GM23338 (cell line): ENCODE measurements around the gene KLHL5. TPM values are rescaled to one million over a fixed set of nuclear protein-coding genes. Genes with fewer than 3 reads are reported as not detected.

ENCODE experiments used
- ATAC-seq: fragments of 200-7000 bp; cut with Tn5 transposase; 3 replicates; pipeline ENCODE4 v1.9.1; 2020
- DNase-seq: peaks from one replicate; pipeline ENCODE4 v3.0.0-alpha.2; 2015; ENCODE audit warnings: low spot score
- H2AFZ ChIP-seq: fragments of 200-600 bp; sonication (generic); 2 replicates; pipeline ENCODE4 v1.8.0; 2016; ENCODE audit warnings: antibody characterized with exemption, mild to moderate bottlenecking, moderate library complexity
- H3F3A ChIP-seq: fragments of 200-600 bp; sonication (generic); replicated peaks from 2 replicates; pipeline ENCODE4 v1.8.0; 2017; ENCODE audit warnings: antibody characterized with exemption, mixed run types, low read depth
- H3K27ac ChIP-seq: fragments of 200-600 bp; sonication (generic); 2 replicates; pipeline ENCODE4 v1.6.1; 2016; ENCODE audit warnings: low read depth
- H3K27me3 ChIP-seq: fragments of 200-600 bp; sonication (generic); 2 replicates; pipeline ENCODE4 v1.8.0; 2016; ENCODE audit warnings: mild to moderate bottlenecking, mixed run types, moderate library complexity; ENCODE audit not compliant: insufficient read depth
- H3K36me3 ChIP-seq: fragments of 200-600 bp; sonication (generic); 2 replicates; pipeline ENCODE4 v1.8.0; 2016; ENCODE audit warnings: mild to moderate bottlenecking; ENCODE audit not compliant: insufficient read depth
- H3K4me1 ChIP-seq: fragments of 200-600 bp; sonication (generic); 2 replicates; pipeline ENCODE4 v1.8.0; 2016; ENCODE audit warnings: mild to moderate bottlenecking, moderate library complexity; ENCODE audit not compliant: insufficient read depth
- H3K4me2 ChIP-seq: fragments of 200-600 bp; sonication (generic); 2 replicates; pipeline ENCODE4 v1.7.1; 2017; ENCODE audit warnings: mixed run types
- H3K4me3 ChIP-seq: fragments of 200-600 bp; sonication (generic); 2 replicates; pipeline ENCODE4 v1.6.1; 2016; ENCODE audit warnings: mixed run types
- H3K79me2 ChIP-seq: fragments of 200-600 bp; sonication (generic); replicated peaks from 2 replicates; pipeline ENCODE4 v1.8.0; 2017; ENCODE audit warnings: mild to moderate bottlenecking; ENCODE audit not compliant: insufficient read depth
- H3K9me2 ChIP-seq: fragments of 200-600 bp; sonication (generic); 2 replicates; pipeline ENCODE4 v1.8.0; 2017; ENCODE audit not compliant: insufficient read depth
- H4K20me1 ChIP-seq: fragments of 200-600 bp; sonication (generic); replicated peaks from 2 replicates; pipeline ENCODE4 v1.8.0; 2017; ENCODE audit warnings: mild to moderate bottlenecking; ENCODE audit not compliant: insufficient read depth
- H3K27ac Mint-ChIP-seq: 2 replicates; pipeline ENCODE4 v1.8.0; 2020; ENCODE audit warnings: inconsistent platforms, mild to moderate bottlenecking, moderate library complexity, mixed read lengths
- H3K27me3 Mint-ChIP-seq: 3 replicates; pipeline ENCODE4 v1.8.0; 2022; ENCODE audit warnings: low read depth, mild to moderate bottlenecking, moderate library complexity, mixed read lengths, inconsistent platforms; ENCODE audit not compliant: insufficient read depth, poor library complexity
- H3K36me3 Mint-ChIP-seq: 3 replicates; pipeline ENCODE4 v1.8.0; 2021; ENCODE audit warnings: low read depth, mild to moderate bottlenecking, inconsistent platforms, moderate library complexity, mixed read lengths
- H3K4me1 Mint-ChIP-seq: 3 replicates; pipeline ENCODE4 v1.8.0; 2020; ENCODE audit warnings: mild to moderate bottlenecking, inconsistent platforms, mixed read lengths
- H3K4me3 Mint-ChIP-seq: 3 replicates; pipeline ENCODE4 v1.8.0; 2021; ENCODE audit warnings: moderate library complexity, mild to moderate bottlenecking, inconsistent platforms, mixed read lengths
- H3K9me3 Mint-ChIP-seq: 3 replicates; pipeline ENCODE4 v1.8.0; 2020; ENCODE audit warnings: moderate library complexity, mild to moderate bottlenecking, inconsistent platforms, mixed read lengths
- CREB1 ChIP-seq: fragments of 250-450 bp; sonication (Bioruptor Pico); IDR thresholded peaks from 2 replicates; pipeline ENCODE4 v1.5.0; 2020; ENCODE audit warnings: low read depth, mild to moderate bottlenecking, moderate library complexity
- EZH2 ChIP-seq: fragments of 200-600 bp; sonication (generic); IDR thresholded peaks from one replicate; pipeline ENCODE4 v1.8.0; 2017; ENCODE audit warnings: antibody characterized with exemption, mild to moderate bottlenecking, low read depth; ENCODE audit not compliant: unreplicated experiment
- EZH2phosphoT487 ChIP-seq: fragments of 200-600 bp; sonication (generic); IDR thresholded peaks from one replicate; pipeline ENCODE4 v1.8.1; 2018; ENCODE audit warnings: antibody characterized with exemption; ENCODE audit not compliant: unreplicated experiment
- JUNB ChIP-seq: IDR thresholded peaks from one replicate; pipeline ENCODE4 v1.6.1; 2016; ENCODE audit warnings: antibody characterized with exemption; ENCODE audit not compliant: unreplicated experiment
- NANOG ChIP-seq: IDR thresholded peaks from 2 replicates; pipeline ENCODE4 v1.6.1; 2016; ENCODE audit warnings: antibody characterized with exemption, borderline replicate concordance
- POLR2AphosphoS5 ChIP-seq: IDR thresholded peaks from 2 replicates; pipeline ENCODE4 v1.6.1; 2016; ENCODE audit warnings: antibody characterized with exemption, low read depth
- STAT1 ChIP-seq: IDR thresholded peaks from one replicate; pipeline ENCODE4 v1.6.1; 2016; ENCODE audit warnings: antibody characterized with exemption; ENCODE audit not compliant: unreplicated experiment
- ZNF114 ChIP-seq: fragments of 250-450 bp; sonication (Bioruptor Pico); IDR thresholded peaks from 2 replicates; pipeline ENCODE4 v1.5.0; 2020; ENCODE audit warnings: mild to moderate bottlenecking, moderate library complexity
- ZNF331 ChIP-seq: fragments of 250-450 bp; sonication (Bioruptor Pico); IDR thresholded peaks from 2 replicates; pipeline ENCODE4 v1.5.0; 2020; ENCODE audit warnings: low read depth, mild to moderate bottlenecking, moderate library complexity
- polyA plus RNA-seq: library from polyadenylated mRNA; unstranded; fragments of >200 nt; fragmentation: Nextera tagmentation; extraction: Ambion mirVana; gene quantifications from 2 replicates; pipeline ENCODE4 v1.2.1, GENCODE V29; 2016
- total RNA-seq: library from RNA; depleted of rRNA; stranded (reverse); fragments of >200 nt; shearing (Covaris generic); gene quantifications from 2 replicates; pipeline ENCODE4 v1.2.3, GENCODE V29; 2014
- TF ChIP-seq, protein P1 (sequence below): fragments of 250-450 bp; sonication (Bioruptor Pico); IDR thresholded peaks from 2 replicates; pipeline ENCODE4 v1.5.0; 2020; ENCODE audit warnings: mild to moderate bottlenecking, moderate library complexity
- TF ChIP-seq, protein P2 (sequence below), 2 experiments: fragments of 200-600 bp in 1 of 2; sonication (generic) in 1 of 2; conservative IDR thresholded peaks; 2 replicates each; pipeline versions ENCODE4 v1.5.1 to v1.6.1; 2016 to 2017; ENCODE audit warnings: antibody characterized with exemption in 2 of 2, low read depth in 2 of 2, mild to moderate bottlenecking in 2 of 2, moderate library complexity in 1 of 2
- TF ChIP-seq, protein P3 (sequence below): IDR thresholded peaks from one replicate; pipeline ENCODE4 v1.6.1; 2018; ENCODE audit warnings: antibody characterized with exemption; ENCODE audit not compliant: unreplicated experiment
- TF ChIP-seq, protein P4 (sequence below): IDR thresholded peaks from 2 replicates; pipeline ENCODE4 v1.6.1; 2016; ENCODE audit warnings: antibody characterized with exemption

The KLHL5 gene
- total and polyA plus RNA-seq, 2 experiments from 2014 or later = 9.4 to 24.5 TPM

DNA sequence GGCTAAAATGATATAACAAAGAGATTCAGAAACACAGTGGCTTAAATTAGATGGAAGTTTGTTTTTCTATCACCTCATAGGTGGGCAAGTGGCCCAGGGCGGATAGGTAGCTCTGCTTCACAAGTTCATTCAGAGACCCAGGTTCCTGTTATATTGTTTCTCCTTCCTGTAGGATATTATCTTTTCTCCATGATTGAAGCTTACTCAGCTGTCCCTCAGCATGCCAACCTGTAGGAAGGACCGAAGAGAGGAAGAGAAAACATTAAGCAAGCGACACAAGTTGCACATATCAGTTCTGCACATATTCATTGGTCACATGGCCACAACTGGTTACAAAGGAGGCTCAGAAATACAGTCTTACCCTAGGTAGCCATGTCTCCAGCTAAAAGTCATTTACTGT is 6.9 kb downstream of the KLHL5 start:
- Histone ChIP-seq H3K27ac (no peak overlapping the region), H3K4me1 (0 out of 2 replicates have a peak, but pooled peaks cover 4% of the 10 kb centered on the region), H3K79me2 (0 out of 2 replicates have a peak, but pooled peaks cover 6% of the 10 kb centered on the region), H3K36me3 (no peaks in the 10 kb centered on the region), H3K9me2 (no peaks in the 10 kb centered on the region), H3F3A (no peaks in the 10 kb centered on the region), H2AFZ (no peak overlapping the region), H4K20me1 (0 out of 2 replicates have a peak, but pooled peaks cover 2% of the 10 kb centered on the region), H3K27me3 (no peaks in the 10 kb centered on the region), H3K4me2 (no peak overlapping the region), H3K4me3 (no peak overlapping the region)
- DNase-seq = no peak
- peaks cover 6% of the 10 kb centered on the region; the same call in 2 of the 3 replicates for H3K4me1 Mint-ChIP-seq
- TF ChIP-seq NANOG (no peak), CREB1 (CRISPR knock-in tag) (no peak), JUNB (no peak), ZNF114 (CRISPR knock-in tag) (no peak), STAT1 (no peak), EZH2phosphoT487 (no peak), POLR2AphosphoS5 (no peak), ZNF331 (CRISPR knock-in tag) (no peak), EZH2 (no peak)
- TF ChIP-seq, protein P1, sequence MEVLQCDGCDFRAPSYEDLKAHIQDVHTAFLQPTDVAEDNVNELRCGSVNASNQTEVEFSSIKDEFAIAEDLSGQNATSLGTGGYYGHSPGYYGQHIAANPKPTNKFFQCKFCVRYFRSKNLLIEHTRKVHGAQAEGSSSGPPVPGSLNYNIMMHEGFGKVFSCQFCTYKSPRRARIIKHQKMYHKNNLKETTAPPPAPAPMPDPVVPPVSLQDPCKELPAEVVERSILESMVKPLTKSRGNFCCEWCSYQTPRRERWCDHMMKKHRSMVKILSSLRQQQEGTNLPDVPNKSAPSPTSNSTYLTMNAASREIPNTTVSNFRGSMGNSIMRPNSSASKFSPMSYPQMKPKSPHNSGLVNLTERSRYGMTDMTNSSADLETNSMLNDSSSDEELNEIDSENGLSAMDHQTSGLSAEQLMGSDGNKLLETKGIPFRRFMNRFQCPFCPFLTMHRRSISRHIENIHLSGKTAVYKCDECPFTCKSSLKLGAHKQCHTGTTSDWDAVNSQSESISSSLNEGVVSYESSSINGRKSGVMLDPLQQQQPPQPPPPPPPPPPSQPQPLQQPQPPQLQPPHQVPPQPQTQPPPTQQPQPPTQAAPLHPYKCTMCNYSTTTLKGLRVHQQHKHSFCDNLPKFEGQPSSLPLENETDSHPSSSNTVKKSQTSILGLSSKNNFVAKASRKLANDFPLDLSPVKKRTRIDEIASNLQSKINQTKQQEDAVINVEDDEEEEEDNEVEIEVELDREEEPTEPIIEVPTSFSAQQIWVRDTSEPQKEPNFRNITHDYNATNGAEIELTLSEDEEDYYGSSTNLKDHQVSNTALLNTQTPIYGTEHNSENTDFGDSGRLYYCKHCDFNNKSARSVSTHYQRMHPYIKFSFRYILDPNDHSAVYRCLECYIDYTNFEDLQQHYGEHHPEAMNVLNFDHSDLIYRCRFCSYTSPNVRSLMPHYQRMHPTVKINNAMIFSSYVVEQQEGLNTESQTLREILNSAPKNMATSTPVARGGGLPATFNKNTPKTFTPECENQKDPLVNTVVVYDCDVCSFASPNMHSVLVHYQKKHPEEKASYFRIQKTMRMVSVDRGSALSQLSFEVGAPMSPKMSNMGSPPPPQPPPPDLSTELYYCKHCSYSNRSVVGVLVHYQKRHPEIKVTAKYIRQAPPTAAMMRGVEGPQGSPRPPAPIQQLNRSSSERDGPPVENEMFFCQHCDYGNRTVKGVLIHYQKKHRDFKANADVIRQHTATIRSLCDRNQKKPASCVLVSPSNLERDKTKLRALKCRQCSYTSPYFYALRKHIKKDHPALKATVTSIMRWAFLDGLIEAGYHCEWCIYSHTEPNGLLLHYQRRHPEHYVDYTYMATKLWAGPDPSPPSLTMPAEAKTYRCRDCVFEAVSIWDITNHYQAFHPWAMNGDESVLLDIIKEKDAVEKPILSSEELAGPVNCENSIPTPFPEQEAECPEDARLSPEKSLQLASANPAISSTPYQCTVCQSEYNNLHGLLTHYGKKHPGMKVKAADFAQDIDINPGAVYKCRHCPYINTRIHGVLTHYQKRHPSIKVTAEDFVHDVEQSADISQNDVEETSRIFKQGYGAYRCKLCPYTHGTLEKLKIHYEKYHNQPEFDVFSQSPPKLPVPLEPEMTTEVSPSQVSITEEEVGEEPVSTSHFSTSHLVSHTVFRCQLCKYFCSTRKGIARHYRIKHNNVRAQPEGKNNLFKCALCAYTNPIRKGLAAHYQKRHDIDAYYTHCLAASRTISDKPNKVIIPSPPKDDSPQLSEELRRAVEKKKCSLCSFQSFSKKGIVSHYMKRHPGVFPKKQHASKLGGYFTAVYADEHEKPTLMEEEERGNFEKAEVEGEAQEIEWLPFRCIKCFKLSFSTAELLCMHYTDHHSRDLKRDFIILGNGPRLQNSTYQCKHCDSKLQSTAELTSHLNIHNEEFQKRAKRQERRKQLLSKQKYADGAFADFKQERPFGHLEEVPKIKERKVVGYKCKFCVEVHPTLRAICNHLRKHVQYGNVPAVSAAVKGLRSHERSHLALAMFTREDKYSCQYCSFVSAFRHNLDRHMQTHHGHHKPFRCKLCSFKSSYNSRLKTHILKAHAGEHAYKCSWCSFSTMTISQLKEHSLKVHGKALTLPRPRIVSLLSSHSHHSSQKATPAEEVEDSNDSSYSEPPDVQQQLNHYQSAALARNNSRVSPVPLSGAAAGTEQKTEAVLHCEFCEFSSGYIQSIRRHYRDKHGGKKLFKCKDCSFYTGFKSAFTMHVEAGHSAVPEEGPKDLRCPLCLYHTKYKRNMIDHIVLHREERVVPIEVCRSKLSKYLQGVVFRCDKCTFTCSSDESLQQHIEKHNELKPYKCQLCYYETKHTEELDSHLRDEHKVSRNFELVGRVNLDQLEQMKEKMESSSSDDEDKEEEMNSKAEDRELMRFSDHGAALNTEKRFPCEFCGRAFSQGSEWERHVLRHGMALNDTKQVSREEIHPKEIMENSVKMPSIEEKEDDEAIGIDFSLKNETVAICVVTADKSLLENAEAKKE = no peak
- TF ChIP-seq, protein P2, sequence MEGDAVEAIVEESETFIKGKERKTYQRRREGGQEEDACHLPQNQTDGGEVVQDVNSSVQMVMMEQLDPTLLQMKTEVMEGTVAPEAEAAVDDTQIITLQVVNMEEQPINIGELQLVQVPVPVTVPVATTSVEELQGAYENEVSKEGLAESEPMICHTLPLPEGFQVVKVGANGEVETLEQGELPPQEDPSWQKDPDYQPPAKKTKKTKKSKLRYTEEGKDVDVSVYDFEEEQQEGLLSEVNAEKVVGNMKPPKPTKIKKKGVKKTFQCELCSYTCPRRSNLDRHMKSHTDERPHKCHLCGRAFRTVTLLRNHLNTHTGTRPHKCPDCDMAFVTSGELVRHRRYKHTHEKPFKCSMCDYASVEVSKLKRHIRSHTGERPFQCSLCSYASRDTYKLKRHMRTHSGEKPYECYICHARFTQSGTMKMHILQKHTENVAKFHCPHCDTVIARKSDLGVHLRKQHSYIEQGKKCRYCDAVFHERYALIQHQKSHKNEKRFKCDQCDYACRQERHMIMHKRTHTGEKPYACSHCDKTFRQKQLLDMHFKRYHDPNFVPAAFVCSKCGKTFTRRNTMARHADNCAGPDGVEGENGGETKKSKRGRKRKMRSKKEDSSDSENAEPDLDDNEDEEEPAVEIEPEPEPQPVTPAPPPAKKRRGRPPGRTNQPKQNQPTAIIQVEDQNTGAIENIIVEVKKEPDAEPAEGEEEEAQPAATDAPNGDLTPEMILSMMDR (conservative IDR thresholded peaks at IDR 0.05; ENCODE audit: low read depth in 2 of 2) = no peak
- TF ChIP-seq, protein P3, sequence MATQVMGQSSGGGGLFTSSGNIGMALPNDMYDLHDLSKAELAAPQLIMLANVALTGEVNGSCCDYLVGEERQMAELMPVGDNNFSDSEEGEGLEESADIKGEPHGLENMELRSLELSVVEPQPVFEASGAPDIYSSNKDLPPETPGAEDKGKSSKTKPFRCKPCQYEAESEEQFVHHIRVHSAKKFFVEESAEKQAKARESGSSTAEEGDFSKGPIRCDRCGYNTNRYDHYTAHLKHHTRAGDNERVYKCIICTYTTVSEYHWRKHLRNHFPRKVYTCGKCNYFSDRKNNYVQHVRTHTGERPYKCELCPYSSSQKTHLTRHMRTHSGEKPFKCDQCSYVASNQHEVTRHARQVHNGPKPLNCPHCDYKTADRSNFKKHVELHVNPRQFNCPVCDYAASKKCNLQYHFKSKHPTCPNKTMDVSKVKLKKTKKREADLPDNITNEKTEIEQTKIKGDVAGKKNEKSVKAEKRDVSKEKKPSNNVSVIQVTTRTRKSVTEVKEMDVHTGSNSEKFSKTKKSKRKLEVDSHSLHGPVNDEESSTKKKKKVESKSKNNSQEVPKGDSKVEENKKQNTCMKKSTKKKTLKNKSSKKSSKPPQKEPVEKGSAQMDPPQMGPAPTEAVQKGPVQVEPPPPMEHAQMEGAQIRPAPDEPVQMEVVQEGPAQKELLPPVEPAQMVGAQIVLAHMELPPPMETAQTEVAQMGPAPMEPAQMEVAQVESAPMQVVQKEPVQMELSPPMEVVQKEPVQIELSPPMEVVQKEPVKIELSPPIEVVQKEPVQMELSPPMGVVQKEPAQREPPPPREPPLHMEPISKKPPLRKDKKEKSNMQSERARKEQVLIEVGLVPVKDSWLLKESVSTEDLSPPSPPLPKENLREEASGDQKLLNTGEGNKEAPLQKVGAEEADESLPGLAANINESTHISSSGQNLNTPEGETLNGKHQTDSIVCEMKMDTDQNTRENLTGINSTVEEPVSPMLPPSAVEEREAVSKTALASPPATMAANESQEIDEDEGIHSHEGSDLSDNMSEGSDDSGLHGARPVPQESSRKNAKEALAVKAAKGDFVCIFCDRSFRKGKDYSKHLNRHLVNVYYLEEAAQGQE = no peak
- TF ChIP-seq, protein P4, sequence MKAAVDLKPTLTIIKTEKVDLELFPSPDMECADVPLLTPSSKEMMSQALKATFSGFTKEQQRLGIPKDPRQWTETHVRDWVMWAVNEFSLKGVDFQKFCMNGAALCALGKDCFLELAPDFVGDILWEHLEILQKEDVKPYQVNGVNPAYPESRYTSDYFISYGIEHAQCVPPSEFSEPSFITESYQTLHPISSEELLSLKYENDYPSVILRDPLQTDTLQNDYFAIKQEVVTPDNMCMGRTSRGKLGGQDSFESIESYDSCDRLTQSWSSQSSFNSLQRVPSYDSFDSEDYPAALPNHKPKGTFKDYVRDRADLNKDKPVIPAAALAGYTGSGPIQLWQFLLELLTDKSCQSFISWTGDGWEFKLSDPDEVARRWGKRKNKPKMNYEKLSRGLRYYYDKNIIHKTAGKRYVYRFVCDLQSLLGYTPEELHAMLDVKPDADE = no peak
- H3K27ac Mint-ChIP-seq = no peak overlapping the region
- no peaks in the 10 kb centered on the region for H3K36me3 Mint-ChIP-seq
- no peaks in the 10 kb centered on the region for H3K9me3 Mint-ChIP-seq
- peaks cover 2% of the 10 kb centered on the region for H3K27me3 Mint-ChIP-seq
- ATAC-seq = no peak
- no peak overlapping the region for H3K4me3 Mint-ChIP-seq
